Glomerular endothelial cell (primary cell): Measurements from ENCODE around the gene KRT86. TPM values are rescaled to one million over a fixed set of nuclear protein-coding genes. Genes with fewer than 3 reads are reported as not detected.
"Not testable (repeated sequence)": the region's sequence is repeated elsewhere in the genome, so short reads cannot be mapped to it uniquely, and the experiment has no call there.

Experiments used
- DNase-seq: peaks from one replicate; pipeline ENCODE4 v3.0.0-alpha.2; 2011; ENCODE audit warnings: low read depth, low spot score; ENCODE audit errors: extremely low read depth
- total RNA-seq: library from RNA; depleted of rRNA; stranded (reverse); fragments of >200 nt; gene quantifications from 2 replicates; pipeline ENCODE4 v1.2.3, GENCODE V29; 2015

The KRT86 gene
- total RNA-seq, 1 donor from 2014 or later = not detected

- no peak for DNase-seq
These were observed 37.6 kb downstream of the KRT86 start for GRCh38 chr12:52312086-52312485.

GRCh38 chr12:52313461-52313860 is 39.0 kb downstream of the KRT86 start:
- no peak for DNase-seq

GRCh38 chr12:52313926-52314325 is 39.5 kb downstream of the KRT86 start:
- no peak for DNase-seq

GRCh38 chr12:52314511-52314910 is 40.1 kb downstream of the KRT86 start:
- no peak for DNase-seq

GRCh38 chr12:52315721-52316120 is 41.3 kb downstream of the KRT86 start:
- DNase-seq = not testable (repeated sequence)

- DNase-seq = no peak
These were observed 41.8 kb downstream of the KRT86 start for GRCh38 chr12:52316290-52316689.

GRCh38 chr12:52316701-52317100 is 42.3 kb downstream of the KRT86 start:
- DNase-seq = no peak

GRCh38 chr12:52317468-52318052 is 43.1 kb downstream of the KRT86 start:
- DNase-seq = no peak

GRCh38 chr12:52318241-52318990 is 44.0 kb downstream of the KRT86 start:
- DNase-seq = no peak

- DNase-seq = no peak
These were observed 44.7 kb downstream of the KRT86 start for GRCh38 chr12:52319097-52319496.

GRCh38 chr12:52320784-52321400 is 46.4 kb downstream of the KRT86 start, which contains the start of gene KRT83:
Gene KRT83, minus strand, starts transcription at chr12:52321398. Its CDS starts 63 bp downstream, at chr12:52321335.
- DNase-seq = no peak

- no peak for DNase-seq
These were observed 47.0 kb downstream of the KRT86 start for GRCh38 chr12:52321418-52321817.

- DNase-seq = no peak
These were observed 47.6 kb downstream of the KRT86 start for GRCh38 chr12:52322069-52322468.

- no peak for DNase-seq
These were observed 48.6 kb downstream of the KRT86 start for GRCh38 chr12:52323001-52323400.

GRCh38 chr12:52323416-52324152 is 49.1 kb downstream of the KRT86 start:
- no peak for DNase-seq

- no peak for DNase-seq
These were observed 49.7 kb downstream of the KRT86 start for GRCh38 chr12:52324153-52324444.

- peak; percentile 74 for DNase-seq
These were observed 52.8 kb downstream of the KRT86 start for GRCh38 chr12:52327052-52327829.

GRCh38 chr12:52327830-52328500 is 53.5 kb downstream of the KRT86 start:
- no peak for DNase-seq

GRCh38 chr12:52331039-52331438 is 56.6 kb downstream of the KRT86 start:
- DNase-seq = no peak

GRCh38 chr12:52331833-52332232 is 57.4 kb downstream of the KRT86 start:
- no peak for DNase-seq
